HepG2 (cell line): Measurements from ENCODE around the gene DCPS.

Experiments used
- ELF4 ChIP-seq: sonication (generic); formaldehyde crosslinking; IDR thresholded peaks from 2 replicates; pipeline ENCODE4 v1.5.0; 2020; ENCODE audit warnings: missing genetic modification reagents, mild to moderate bottlenecking, moderate library complexity, borderline replicate concordance
- EZH2 ChIP-seq: conservative IDR thresholded peaks from 2 replicates; pipeline ENCODE4 v1.6.1; 2012; ENCODE audit warnings: mild to moderate bottlenecking, low read depth, low read length, moderate library complexity
- SP2 ChIP-seq: sonication (generic); formaldehyde crosslinking; IDR thresholded peaks from 2 replicates; pipeline ENCODE4 v1.5.1; 2020; ENCODE audit warnings: mild to moderate bottlenecking, missing genetic modification reagents
- YY1 ChIP-seq: IDR thresholded peaks from 2 replicates; pipeline ENCODE4 v1.6.1; 2011; ENCODE audit warnings: low read length, low read depth, moderate library complexity, mild to moderate bottlenecking; ENCODE audit not compliant: insufficient read depth, insufficient replicate concordance
- ZNF274 ChIP-seq: sonication (generic); formaldehyde crosslinking; IDR thresholded peaks from 2 replicates; pipeline ENCODE4 v1.5.1; 2020; ENCODE audit warnings: mild to moderate bottlenecking, missing genetic modification reagents
- ZNF549 ChIP-seq: sonication (generic); formaldehyde crosslinking; IDR thresholded peaks from 2 replicates; pipeline ENCODE4 v1.5.0; 2020; ENCODE audit warnings: missing genetic modification reagents
- ZNF83 ChIP-seq: sonication (generic); formaldehyde crosslinking; IDR thresholded peaks from 2 replicates; pipeline ENCODE4 v1.4.0; 2020; ENCODE audit warnings: missing genetic modification reagents, mild to moderate bottlenecking, borderline replicate concordance
- TF ChIP-seq, protein P1 (sequence below), 2 experiments: fragments of 450-650 bp in 1 of 2; sonication (generic) in 1 of 2; formaldehyde crosslinking in 1 of 2; IDR thresholded peaks; 2 replicates each; pipeline versions ENCODE4 v1.6.1 to v1.8.0; 2016 to 2022; ENCODE audit warnings: antibody characterized with exemption in 1 of 2, mild to moderate bottlenecking in 1 of 2, missing genetic modification reagents in 1 of 2
- TF ChIP-seq, protein P2 (sequence below): sonication (generic); formaldehyde crosslinking; IDR thresholded peaks from 2 replicates; pipeline ENCODE4 v1.5.0; 2020; ENCODE audit warnings: mild to moderate bottlenecking, missing genetic modification reagents, moderate library complexity
- TF ChIP-seq, protein P3 (sequence below): sonication (generic); formaldehyde crosslinking; IDR thresholded peaks from 2 replicates; pipeline ENCODE4 v1.5.1; 2020; ENCODE audit warnings: mild to moderate bottlenecking, missing genetic modification reagents, moderate library complexity
- TF ChIP-seq, protein P4 (sequence below): sonication (generic); formaldehyde crosslinking; IDR thresholded peaks from 2 replicates; pipeline ENCODE4 v1.8.1; 2023; ENCODE audit warnings: missing genetic modification reagents, inconsistent platforms, borderline replicate concordance

DNA sequence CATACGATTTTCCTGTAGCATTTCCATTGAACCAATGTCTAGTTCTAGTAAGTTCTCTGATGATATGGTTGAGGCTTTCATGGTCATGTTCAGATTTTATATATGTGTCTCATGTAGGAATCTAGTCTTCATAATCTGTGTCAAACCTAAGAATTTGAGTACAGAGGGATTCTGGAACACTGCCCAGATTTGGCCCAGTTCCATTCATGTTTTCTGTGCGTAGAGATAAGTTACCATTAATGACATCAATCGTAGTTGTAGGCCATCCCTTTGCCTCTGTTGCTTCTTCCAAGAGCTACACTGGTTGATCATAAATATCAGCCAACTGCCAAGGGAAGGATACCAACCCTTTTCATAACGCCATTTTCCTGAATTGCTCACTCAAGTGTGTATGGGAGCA is 74.9 kb downstream of the DCPS start:
- TF ChIP-seq, protein P1, sequence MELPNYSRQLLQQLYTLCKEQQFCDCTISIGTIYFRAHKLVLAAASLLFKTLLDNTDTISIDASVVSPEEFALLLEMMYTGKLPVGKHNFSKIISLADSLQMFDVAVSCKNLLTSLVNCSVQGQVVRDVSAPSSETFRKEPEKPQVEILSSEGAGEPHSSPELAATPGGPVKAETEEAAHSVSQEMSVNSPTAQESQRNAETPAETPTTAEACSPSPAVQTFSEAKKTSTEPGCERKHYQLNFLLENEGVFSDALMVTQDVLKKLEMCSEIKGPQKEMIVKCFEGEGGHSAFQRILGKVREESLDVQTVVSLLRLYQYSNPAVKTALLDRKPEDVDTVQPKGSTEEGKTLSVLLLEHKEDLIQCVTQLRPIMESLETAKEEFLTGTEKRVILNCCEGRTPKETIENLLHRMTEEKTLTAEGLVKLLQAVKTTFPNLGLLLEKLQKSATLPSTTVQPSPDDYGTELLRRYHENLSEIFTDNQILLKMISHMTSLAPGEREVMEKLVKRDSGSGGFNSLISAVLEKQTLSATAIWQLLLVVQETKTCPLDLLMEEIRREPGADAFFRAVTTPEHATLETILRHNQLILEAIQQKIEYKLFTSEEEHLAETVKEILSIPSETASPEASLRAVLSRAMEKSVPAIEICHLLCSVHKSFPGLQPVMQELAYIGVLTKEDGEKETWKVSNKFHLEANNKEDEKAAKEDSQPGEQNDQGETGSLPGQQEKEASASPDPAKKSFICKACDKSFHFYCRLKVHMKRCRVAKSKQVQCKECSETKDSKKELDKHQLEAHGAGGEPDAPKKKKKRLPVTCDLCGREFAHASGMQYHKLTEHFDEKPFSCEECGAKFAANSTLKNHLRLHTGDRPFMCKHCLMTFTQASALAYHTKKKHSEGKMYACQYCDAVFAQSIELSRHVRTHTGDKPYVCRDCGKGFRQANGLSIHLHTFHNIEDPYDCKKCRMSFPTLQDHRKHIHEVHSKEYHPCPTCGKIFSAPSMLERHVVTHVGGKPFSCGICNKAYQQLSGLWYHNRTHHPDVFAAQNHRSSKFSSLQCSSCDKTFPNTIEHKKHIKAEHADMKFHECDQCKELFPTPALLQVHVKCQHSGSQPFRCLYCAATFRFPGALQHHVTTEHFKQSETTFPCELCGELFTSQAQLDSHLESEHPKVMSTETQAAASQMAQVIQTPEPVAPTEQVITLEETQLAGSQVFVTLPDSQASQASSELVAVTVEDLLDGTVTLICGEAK (IDR thresholded peaks at IDR 0.05), result no peak
- TF ChIP-seq, protein P1 (CRISPR knock-in tag; IDR thresholded peaks at IDR 0.05), result no peak
- TF ChIP-seq, protein P2, sequence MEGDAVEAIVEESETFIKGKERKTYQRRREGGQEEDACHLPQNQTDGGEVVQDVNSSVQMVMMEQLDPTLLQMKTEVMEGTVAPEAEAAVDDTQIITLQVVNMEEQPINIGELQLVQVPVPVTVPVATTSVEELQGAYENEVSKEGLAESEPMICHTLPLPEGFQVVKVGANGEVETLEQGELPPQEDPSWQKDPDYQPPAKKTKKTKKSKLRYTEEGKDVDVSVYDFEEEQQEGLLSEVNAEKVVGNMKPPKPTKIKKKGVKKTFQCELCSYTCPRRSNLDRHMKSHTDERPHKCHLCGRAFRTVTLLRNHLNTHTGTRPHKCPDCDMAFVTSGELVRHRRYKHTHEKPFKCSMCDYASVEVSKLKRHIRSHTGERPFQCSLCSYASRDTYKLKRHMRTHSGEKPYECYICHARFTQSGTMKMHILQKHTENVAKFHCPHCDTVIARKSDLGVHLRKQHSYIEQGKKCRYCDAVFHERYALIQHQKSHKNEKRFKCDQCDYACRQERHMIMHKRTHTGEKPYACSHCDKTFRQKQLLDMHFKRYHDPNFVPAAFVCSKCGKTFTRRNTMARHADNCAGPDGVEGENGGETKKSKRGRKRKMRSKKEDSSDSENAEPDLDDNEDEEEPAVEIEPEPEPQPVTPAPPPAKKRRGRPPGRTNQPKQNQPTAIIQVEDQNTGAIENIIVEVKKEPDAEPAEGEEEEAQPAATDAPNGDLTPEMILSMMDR (CRISPR knock-in tag), result no peak
- TF ChIP-seq, protein P3, sequence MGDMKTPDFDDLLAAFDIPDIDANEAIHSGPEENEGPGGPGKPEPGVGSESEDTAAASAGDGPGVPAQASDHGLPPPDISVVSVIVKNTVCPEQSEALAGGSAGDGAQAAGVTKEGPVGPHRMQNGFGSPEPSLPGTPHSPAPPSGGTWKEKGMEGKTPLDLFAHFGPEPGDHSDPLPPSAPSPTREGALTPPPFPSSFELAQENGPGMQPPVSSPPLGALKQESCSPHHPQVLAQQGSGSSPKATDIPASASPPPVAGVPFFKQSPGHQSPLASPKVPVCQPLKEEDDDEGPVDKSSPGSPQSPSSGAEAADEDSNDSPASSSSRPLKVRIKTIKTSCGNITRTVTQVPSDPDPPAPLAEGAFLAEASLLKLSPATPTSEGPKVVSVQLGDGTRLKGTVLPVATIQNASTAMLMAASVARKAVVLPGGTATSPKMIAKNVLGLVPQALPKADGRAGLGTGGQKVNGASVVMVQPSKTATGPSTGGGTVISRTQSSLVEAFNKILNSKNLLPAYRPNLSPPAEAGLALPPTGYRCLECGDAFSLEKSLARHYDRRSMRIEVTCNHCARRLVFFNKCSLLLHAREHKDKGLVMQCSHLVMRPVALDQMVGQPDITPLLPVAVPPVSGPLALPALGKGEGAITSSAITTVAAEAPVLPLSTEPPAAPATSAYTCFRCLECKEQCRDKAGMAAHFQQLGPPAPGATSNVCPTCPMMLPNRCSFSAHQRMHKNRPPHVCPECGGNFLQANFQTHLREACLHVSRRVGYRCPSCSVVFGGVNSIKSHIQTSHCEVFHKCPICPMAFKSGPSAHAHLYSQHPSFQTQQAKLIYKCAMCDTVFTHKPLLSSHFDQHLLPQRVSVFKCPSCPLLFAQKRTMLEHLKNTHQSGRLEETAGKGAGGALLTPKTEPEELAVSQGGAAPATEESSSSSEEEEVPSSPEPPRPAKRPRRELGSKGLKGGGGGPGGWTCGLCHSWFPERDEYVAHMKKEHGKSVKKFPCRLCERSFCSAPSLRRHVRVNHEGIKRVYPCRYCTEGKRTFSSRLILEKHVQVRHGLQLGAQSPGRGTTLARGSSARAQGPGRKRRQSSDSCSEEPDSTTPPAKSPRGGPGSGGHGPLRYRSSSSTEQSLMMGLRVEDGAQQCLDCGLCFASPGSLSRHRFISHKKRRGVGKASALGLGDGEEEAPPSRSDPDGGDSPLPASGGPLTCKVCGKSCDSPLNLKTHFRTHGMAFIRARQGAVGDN (CRISPR knock-in tag), result no peak
- TF ChIP-seq ELF4 (CRISPR knock-in tag) (no peak), ZNF549 (CRISPR knock-in tag) (no peak), YY1 (no peak), EZH2 (no peak), ZNF274 (CRISPR knock-in tag) (no peak), SP2 (CRISPR knock-in tag) (no peak), ZNF83 (CRISPR knock-in tag) (no peak)
- TF ChIP-seq, protein P4, sequence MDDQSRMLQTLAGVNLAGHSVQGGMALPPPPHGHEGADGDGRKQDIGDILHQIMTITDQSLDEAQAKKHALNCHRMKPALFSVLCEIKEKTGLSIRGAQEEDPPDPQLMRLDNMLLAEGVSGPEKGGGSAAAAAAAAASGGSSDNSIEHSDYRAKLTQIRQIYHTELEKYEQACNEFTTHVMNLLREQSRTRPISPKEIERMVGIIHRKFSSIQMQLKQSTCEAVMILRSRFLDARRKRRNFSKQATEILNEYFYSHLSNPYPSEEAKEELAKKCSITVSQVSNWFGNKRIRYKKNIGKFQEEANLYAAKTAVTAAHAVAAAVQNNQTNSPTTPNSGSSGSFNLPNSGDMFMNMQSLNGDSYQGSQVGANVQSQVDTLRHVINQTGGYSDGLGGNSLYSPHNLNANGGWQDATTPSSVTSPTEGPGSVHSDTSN (CRISPR knock-in tag), result no peak
